GM15510 (cell line): ENCODE measurements around the gene WIF1.

Experiments
- POLR2A ChIP-seq: IDR thresholded peaks from 3 replicates; pipeline ENCODE4 v1.6.1; 2011; ENCODE audit warnings: borderline replicate concordance; ENCODE audit not compliant: insufficient read length; ENCODE audit errors: extremely low read depth

The WIF1 gene

DNA sequence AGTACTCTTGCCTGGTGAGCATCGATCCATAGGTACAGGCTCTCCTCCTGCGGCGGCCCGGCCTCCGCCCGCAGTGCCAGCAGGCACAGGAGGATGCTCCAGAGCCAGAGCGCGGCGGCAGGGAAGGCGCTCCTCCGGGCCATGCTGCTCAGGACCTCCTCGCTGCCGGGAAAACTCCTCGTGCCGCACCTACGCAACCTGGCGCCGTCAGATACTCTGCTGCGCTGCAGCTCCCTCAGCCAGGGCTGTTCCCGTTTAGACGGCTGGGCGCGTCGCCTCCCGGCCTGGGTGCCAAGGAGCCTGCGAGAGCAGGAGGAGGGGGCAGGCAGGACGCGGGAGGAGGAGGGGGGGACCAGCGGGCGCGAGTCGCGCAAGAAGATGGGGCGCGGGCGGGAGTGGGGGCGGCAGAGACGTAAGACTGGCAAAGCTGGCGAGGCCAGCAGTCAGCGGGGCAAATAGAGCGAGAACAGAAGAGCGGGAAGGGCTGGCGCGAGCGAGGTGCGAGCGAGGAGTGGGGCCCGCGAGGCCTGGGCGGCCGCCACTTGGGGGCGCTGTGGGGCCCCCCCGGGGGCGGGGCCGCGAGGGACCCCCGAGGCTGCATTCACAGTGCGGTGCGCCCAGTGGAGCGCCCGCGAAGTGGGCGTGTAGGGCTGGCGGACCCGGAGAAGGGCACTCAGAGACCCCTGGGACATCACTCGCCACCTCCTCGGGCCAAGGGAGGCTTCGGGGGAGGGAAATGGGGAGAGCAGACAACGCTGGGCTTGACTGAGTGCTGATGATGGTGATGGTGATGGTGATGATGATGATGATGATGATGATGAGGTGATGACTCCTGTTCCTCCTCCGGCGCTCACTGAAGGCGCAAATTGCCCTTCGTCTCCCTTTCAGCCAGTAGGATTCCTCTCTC, at the start of gene WIF1:
WIF1 (minus strand) TSS at position 257 of the 907 bp plus-strand sequence; CDS start at position 143, 114 bp downstream.
- TF ChIP-seq POLR2A = no peak

GRCh38 chr12:65170209-65170881, 49.2 kb upstream of the WIF1 start:
- TF ChIP-seq POLR2A = peak; percentile 42

DNA sequence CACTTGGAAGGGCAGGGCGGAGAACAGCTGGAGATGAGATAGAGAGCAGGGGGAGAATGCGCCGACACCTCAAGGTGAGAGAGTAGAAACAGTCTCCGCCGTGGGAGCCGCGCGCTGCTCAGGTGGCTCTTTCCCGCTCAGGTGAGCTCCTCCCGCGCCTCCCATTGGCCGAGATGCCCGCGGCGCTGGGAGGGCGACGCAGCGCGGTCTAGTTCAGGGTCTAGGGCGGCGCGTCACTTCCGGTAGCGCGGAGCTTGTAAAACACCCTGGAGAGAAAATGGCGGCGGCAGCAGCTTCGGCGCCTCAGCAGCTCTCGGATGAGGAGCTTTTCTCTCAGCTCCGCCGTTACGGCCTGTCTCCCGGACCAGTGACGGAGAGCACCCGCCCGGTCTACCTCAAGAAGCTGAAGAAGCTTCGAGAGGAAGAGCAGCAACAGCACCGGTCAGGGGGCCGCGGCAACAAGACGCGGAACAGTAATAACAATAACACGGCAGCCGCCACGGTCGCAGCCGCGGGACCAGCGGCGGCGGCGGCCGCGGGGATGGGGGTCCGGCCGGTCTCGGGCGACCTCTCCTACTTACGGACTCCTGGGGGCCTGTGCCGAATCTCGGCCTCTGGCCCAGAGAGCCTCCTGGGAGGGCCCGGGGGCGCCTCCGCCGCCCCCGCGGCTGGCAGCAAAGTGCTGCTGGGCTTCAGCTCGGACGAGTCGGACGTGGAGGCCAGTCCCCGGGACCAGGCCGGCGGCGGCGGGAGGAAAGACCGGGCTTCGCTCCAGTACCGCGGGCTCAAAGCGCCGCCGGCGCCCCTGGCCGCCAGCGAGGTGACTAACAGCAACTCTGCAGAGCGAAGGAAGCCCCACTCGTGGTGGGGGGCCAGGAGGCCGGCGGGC, 48.5 kb upstream of the WIF1 start, which contains the start of gene LEMD3:
LEMD3 (plus strand) TSS at position 264 of the 889 bp plus-strand sequence; CDS start at position 278, 14 bp downstream.
- peak; percentile 94 for TF ChIP-seq POLR2A

- no peak for TF ChIP-seq POLR2A
Observed at GRCh38 chr12:65168681-65169319, 47.7 kb upstream of the WIF1 start.

DNA sequence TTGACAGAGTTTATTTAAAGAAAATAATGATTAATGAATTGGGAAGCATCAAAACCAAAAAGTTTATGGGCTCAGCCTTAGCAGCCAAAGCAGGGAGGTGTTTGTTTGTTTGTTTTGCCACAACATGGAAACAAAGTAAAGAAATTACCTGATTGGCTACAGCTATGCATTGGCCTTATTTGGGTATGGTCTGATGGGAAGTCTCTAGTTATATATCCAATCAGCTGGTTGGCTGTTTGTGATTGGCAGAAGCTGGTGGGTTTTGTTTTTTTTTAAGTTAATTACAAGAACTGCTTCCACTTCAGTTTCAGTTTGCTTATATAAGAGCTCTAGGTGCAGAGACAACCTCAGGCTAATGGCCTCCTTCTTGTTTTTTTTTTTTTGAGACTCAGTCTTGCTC, 43.7 kb upstream of the WIF1 start:
- no peak for TF ChIP-seq POLR2A

GRCh38 chr12:65164244-65164643, 43.1 kb upstream of the WIF1 start:
- TF ChIP-seq POLR2A = no peak

GRCh38 chr12:65162609-65163008, 41.5 kb upstream of the WIF1 start:
- no peak for TF ChIP-seq POLR2A

DNA sequence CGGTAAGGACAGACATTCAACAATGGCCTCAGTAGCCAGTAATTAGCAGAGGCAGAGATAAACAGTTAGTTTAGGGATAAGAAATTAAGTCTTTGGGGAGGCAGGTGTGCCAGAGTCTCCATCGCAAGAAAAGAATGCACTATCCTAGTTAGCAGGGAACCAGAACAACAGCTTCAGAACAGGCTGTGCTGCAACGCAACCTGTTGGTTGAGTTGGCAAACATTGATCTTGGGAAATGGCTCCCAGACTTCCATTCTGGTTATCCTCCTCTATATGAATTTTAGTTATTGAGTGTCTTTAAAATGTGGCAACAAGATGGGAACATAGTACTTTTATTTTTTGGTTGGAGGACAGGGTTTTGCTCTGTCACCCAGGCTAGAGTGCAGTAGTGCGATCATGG, 36.0 kb upstream of the WIF1 start:
- no peak for TF ChIP-seq POLR2A

GRCh38 chr12:65156366-65156841, 35.3 kb upstream of the WIF1 start:
- no peak for TF ChIP-seq POLR2A

DNA sequence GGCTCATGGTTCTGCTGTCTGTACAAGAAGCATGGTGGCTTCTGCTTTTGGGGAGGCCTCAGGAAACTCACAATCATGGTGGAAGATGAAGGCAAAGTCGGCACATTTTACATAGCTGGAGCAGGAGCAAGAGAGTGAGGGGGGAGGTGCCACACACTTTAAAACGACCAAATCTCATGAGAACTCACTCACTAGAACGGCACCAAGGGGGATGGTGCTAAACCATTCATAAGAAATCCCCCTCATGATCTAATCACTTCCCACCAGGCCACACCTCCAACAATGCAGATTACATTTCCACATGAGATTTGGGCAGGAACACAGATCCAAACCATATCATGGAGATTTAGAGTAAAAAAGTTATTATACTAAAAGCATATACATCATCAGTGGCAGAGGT, 34.7 kb upstream of the WIF1 start:
- no peak for TF ChIP-seq POLR2A

- no peak for TF ChIP-seq POLR2A
Observed at GRCh38 chr12:65152596-65152995, 31.5 kb upstream of the WIF1 start.

DNA sequence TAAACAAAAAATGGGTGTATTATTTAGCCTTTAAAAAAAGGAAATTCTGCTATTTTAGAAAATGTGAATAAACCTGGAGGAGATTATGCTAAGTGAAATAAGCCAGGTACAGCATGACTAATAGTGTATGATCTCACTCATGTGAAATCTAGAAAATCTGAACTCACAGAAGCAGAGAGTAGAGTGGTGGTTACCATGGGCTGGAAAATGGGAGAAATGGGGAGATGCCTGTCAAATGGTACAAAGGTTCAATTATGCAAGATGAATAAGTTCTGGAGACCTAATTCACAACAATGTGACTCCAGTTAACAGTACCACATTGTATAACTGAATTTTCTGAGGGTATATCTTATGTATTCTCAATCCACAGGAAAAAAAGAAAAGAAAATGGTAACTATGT, 30.9 kb upstream of the WIF1 start:
- TF ChIP-seq POLR2A = no peak

GRCh38 chr12:65147312-65147905, 26.3 kb upstream of the WIF1 start:
- TF ChIP-seq POLR2A = no peak

DNA sequence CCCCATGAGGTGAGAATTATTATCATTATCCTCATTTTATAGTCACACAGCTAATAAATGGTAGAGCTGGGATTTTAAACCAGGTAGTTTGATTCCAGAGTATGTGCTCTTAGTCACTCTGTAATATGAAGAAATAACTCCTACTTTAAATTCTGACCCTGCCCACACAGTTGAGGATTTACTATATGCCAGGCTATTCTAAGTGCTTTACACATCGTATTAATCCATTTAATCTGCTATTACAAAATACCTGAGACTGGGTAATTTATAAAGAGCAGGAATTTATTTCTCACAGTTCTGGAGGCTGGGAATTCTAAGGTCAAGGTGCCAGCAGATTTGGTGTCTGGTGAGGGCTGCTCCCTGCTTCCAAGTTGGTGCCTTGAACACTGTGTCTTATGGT, 19.6 kb upstream of the WIF1 start:
- TF ChIP-seq POLR2A = no peak
